DOHH2 (cell line): ENCODE measurements around the gene SNX33.
"Not testable (repeated sequence)": the region's sequence is repeated elsewhere in the genome, so short reads cannot be mapped to it uniquely, and the experiment has no call there.

Experiments
- H3F3A ChIP-seq: fragments of 200-600 bp; sonication (generic), shearing (Covaris generic); 2 replicates; pipeline ENCODE4 v1.6.0; 2016; ENCODE audit warnings: antibody characterized with exemption, mild to moderate bottlenecking; ENCODE audit not compliant: control insufficient read depth, insufficient read depth
- H3K27ac ChIP-seq: fragments of 200-600 bp; sonication (generic); 2 replicates; pipeline ENCODE4 v1.5.1; 2014; ENCODE audit warnings: low read depth, mild to moderate bottlenecking, low read length, moderate library complexity
- H3K27me3 ChIP-seq: fragments of 200-600 bp; sonication (generic); 2 replicates; pipeline ENCODE4 v1.6.1; 2014; ENCODE audit warnings: mild to moderate bottlenecking, low read length, mixed read lengths; ENCODE audit not compliant: control insufficient read depth
- H3K36me3 ChIP-seq: fragments of 200-600 bp; sonication (generic); 2 replicates; pipeline ENCODE4 v1.6.1; 2014; ENCODE audit warnings: mild to moderate bottlenecking, low read length, moderate library complexity, mixed read lengths; ENCODE audit not compliant: control insufficient read depth
- H3K4me1 ChIP-seq: fragments of 200-600 bp; sonication (generic); 2 replicates; pipeline ENCODE4 v1.6.1; 2014; ENCODE audit warnings: mild to moderate bottlenecking, low read length, mixed read lengths; ENCODE audit not compliant: control insufficient read depth
- H3K4me2 ChIP-seq: fragments of 200-600 bp; sonication (generic); 2 replicates; pipeline ENCODE4 v1.6.0; 2014; ENCODE audit warnings: mild to moderate bottlenecking, low read length, moderate library complexity
- H3K4me3 ChIP-seq: fragments of 200-600 bp; sonication (generic); 2 replicates; pipeline ENCODE4 v1.5.1; 2014; ENCODE audit warnings: mild to moderate bottlenecking, low read length, mixed read lengths
- H3K79me2 ChIP-seq: fragments of 200-600 bp; sonication (generic); 2 replicates; pipeline ENCODE4 v1.6.1; 2014; ENCODE audit warnings: mild to moderate bottlenecking, low read length, mixed read lengths; ENCODE audit not compliant: control insufficient read depth
- H3K9me2 ChIP-seq: fragments of 200-600 bp; sonication (generic); replicated peaks from 2 replicates; pipeline ENCODE4 v1.6.1; 2014; ENCODE audit warnings: mild to moderate bottlenecking, low read length, mixed read lengths; ENCODE audit not compliant: control insufficient read depth
- H3K9me3 ChIP-seq: fragments of 200-600 bp; sonication (generic); 2 replicates; pipeline ENCODE4 v1.6.1; 2014; ENCODE audit warnings: antibody characterized with exemption, low read length, mixed read lengths; ENCODE audit not compliant: control insufficient read depth, insufficient read depth
- H4K20me1 ChIP-seq: fragments of 200-600 bp; sonication (generic); 2 replicates; pipeline ENCODE4 v1.6.0; 2014; ENCODE audit warnings: low read depth, mild to moderate bottlenecking, antibody characterized with exemption, low read length, moderate library complexity; ENCODE audit not compliant: control insufficient read depth, insufficient read depth
- EZH2phosphoT487 ChIP-seq: fragments of 200-600 bp; sonication (generic); IDR thresholded peaks from 2 replicates; pipeline ENCODE4 v1.6.1; 2017; ENCODE audit warnings: borderline replicate concordance, mild to moderate bottlenecking, antibody characterized with exemption, low read length, moderate library complexity, mixed read lengths
- TF ChIP-seq, protein P1 (sequence below): fragments of 200-600 bp; sonication (generic); IDR thresholded peaks from one replicate; pipeline ENCODE4 v1.5.1; 2014; ENCODE audit warnings: antibody characterized with exemption, mild to moderate bottlenecking, low read depth, low read length; ENCODE audit not compliant: poor library complexity, severe bottlenecking

Gene SNX33

DNA sequence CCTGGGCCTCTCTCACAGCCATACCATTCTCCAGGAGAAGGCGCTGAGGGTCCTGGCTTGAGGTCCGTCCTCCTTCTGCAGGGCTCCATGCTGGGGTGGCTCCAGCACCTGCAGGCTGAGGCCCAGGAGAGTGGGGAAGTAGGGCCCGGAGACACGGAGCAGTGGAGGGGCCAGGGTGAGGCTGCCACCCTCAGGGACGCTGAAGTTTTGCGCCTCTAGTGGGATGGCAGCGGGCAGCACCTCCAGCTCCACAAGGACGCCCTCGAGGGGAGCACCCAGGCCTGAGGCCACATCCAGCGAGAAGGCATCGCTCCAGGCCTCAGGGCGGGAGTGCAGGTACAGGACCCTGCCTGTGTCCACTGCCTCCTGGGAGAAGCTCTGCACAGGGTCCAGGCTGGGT lies 37.5 kb downstream of the SNX33 start:
- TF ChIP-seq EZH2phosphoT487: no peak
- TF ChIP-seq, protein P1, sequence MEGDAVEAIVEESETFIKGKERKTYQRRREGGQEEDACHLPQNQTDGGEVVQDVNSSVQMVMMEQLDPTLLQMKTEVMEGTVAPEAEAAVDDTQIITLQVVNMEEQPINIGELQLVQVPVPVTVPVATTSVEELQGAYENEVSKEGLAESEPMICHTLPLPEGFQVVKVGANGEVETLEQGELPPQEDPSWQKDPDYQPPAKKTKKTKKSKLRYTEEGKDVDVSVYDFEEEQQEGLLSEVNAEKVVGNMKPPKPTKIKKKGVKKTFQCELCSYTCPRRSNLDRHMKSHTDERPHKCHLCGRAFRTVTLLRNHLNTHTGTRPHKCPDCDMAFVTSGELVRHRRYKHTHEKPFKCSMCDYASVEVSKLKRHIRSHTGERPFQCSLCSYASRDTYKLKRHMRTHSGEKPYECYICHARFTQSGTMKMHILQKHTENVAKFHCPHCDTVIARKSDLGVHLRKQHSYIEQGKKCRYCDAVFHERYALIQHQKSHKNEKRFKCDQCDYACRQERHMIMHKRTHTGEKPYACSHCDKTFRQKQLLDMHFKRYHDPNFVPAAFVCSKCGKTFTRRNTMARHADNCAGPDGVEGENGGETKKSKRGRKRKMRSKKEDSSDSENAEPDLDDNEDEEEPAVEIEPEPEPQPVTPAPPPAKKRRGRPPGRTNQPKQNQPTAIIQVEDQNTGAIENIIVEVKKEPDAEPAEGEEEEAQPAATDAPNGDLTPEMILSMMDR: no peak
- H3K27ac ChIP-seq: no peak overlapping the region
- H3K9me2 ChIP-seq: no peaks in the 10 kb centered on the region
- H3K4me1 ChIP-seq: no peaks in the 10 kb centered on the region
- H3K4me3 ChIP-seq: no peak overlapping the region
- no peaks in the 10 kb centered on the region for H4K20me1 ChIP-seq
- H3K79me2 ChIP-seq: no peaks in the 10 kb centered on the region
- H3K36me3 ChIP-seq: no peaks in the 10 kb centered on the region
- no peaks in the 10 kb centered on the region for H3K9me3 ChIP-seq
- no peaks in the 10 kb centered on the region for H3F3A ChIP-seq
- H3K27me3 ChIP-seq: no peaks in the 10 kb centered on the region
- H3K4me2 ChIP-seq: no peak overlapping the region

DNA sequence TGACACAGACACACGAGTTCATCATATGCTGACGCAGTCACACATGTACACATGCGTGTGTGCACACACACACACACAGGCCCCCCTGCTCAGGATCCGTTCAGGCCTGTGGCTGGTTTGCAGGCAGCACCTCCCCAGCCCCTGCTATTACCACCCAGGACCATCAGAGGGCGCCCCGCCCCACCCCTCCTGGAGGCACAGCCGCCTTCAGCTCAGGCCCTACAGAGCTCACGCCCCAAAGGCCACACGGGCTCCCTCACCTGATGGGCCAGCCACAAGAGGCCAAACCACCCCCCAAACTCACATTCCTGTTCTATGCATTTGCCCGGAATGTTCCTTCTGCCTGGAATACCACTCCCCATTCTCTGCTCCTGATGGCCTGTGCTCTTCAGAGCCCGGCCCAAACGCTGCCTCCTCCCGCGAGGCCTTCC lies 38.5 kb downstream of the SNX33 start:
- H3F3A ChIP-seq, H3K36me3 ChIP-seq, H3K79me2 ChIP-seq, H3K4me2 ChIP-seq, H4K20me1 ChIP-seq, H3K27me3 ChIP-seq, H3K9me3 ChIP-seq, H3K9me2 ChIP-seq, H3K27ac ChIP-seq, H3K4me3 ChIP-seq, H3K4me1 ChIP-seq: not testable (repeated sequence)
- TF ChIP-seq, protein P1: peak; percentile 62

DNA sequence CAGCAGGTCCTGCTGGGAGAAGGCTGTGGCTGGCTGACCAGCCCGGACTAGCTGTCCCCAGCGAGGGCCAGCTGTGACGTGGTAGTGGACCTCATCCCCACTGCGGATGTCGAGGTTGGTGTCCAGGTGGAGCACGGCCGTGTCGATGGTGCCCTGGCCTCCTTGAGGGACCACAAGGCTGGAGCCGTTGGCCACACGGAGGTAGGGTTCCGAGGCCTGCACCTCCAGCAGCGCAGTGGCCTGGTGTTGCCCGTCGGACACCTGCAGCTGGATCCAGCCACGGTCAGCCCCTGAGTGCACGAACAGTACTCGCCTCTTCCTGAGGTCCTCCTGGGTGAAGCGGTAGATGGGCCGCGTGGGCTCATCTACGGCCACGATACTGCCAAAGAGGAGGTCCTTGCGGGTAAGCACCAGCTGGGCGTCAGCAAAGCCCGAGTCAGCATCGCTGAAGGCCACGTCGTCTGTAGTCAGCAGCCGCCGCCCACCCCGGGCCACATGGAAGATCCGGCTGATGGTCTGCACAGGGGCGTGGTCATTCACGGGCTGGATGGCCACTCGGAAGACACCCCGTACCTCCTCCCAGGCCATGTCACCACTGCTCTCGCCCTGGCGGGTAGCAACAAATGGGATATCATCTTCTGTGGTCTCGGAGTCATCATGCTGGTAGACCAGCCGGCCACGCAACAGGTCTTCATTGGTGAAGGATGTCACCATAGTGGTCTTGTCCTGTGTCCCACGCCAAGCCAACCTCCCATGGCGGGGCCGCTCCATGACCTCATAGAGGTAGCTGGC lies 40.0 kb downstream of the SNX33 start:
- no peaks in the 10 kb centered on the region for H3K4me1 ChIP-seq
- H3K9me2 ChIP-seq: no peaks in the 10 kb centered on the region
- no peak for TF ChIP-seq EZH2phosphoT487
- TF ChIP-seq, protein P1: no peak
- H3K4me3 ChIP-seq: no peak overlapping the region
- no peaks in the 10 kb centered on the region for H3K36me3 ChIP-seq
- no peaks in the 10 kb centered on the region; the same call in 1 of the 2 replicates for H3K27me3 ChIP-seq
- no peaks in the 10 kb centered on the region for H3K79me2 ChIP-seq
- no peak overlapping the region for H3K27ac ChIP-seq
- H3F3A ChIP-seq: no peaks in the 10 kb centered on the region
- H3K4me2 ChIP-seq: no peak overlapping the region
- no peaks in the 10 kb centered on the region for H3K9me3 ChIP-seq
- no peaks in the 10 kb centered on the region for H4K20me1 ChIP-seq
